Naive B cell (primary cell): Measurements from ENCODE around the gene IL33. TPM values are rescaled to one million over a fixed set of nuclear protein-coding genes. Genes with fewer than 3 reads are reported as not detected.

Experiments
- ATAC-seq, 2 donors: fragments of 150-1000 bp; cut with Tn5 transposase; 2 replicates each; pipeline ENCODE4 v1.10.0; 2021; ENCODE audit warnings: low read depth in 2 of 2, mild to moderate bottlenecking in 2 of 2, moderate library complexity in 2 of 2
- DNase-seq: peaks from one replicate; pipeline ENCODE4 v3.0.0; 2022
- H3K27ac Mint-ChIP-seq, 6 donors: one replicate each; pipeline ENCODE4 v1.8.0; 2020 to 2022; ENCODE audit warnings: mild to moderate bottlenecking in 6 of 6, mixed read lengths in 6 of 6, moderate library complexity in 5 of 6, inconsistent platforms in 2 of 6
- H3K27me3 Mint-ChIP-seq, 3 donors: one replicate each; pipeline ENCODE4 v1.8.0; 2021 to 2022; ENCODE audit warnings: mixed read lengths in 3 of 3, mild to moderate bottlenecking in 1 of 3
- H3K36me3 Mint-ChIP-seq, 2 donors: one replicate each; pipeline ENCODE4 v1.8.0; 2020 to 2022; ENCODE audit warnings: mixed read lengths in 2 of 2, inconsistent platforms in 1 of 2, mild to moderate bottlenecking in 1 of 2
- H3K4me1 Mint-ChIP-seq, 3 donors: one replicate each; pipeline ENCODE4 v1.8.0; 2020 to 2022; ENCODE audit warnings: mixed read lengths in 3 of 3, inconsistent platforms in 1 of 3, mild to moderate bottlenecking in 1 of 3, moderate library complexity in 1 of 3
- H3K4me3 Mint-ChIP-seq, 8 donors: one replicate each; pipeline ENCODE4 v1.8.0; 2020 to 2022; ENCODE audit warnings: mild to moderate bottlenecking in 8 of 8, mixed read lengths in 8 of 8, moderate library complexity in 8 of 8, inconsistent platforms in 2 of 8
- H3K9me3 Mint-ChIP-seq, 7 donors: one replicate each; pipeline ENCODE4 v1.8.0; 2020 to 2022; ENCODE audit warnings: mixed read lengths in 7 of 7, mild to moderate bottlenecking in 5 of 7, inconsistent platforms in 2 of 7, moderate library complexity in 1 of 7
- polyA plus RNA-seq, 6 donors: library from polyadenylated mRNA; unstranded; fragments of 300-500 nt; fragmentation: Illumina TruSeq; gene quantifications; one replicate each; pipeline ENCODE4 v1.2.3, GENCODE V29; 2021; ENCODE audit warnings: low read depth in 6 of 6

Gene IL33
- polyA plus RNA-seq, 6 donors from 2014 or later, result not detected

DNA sequence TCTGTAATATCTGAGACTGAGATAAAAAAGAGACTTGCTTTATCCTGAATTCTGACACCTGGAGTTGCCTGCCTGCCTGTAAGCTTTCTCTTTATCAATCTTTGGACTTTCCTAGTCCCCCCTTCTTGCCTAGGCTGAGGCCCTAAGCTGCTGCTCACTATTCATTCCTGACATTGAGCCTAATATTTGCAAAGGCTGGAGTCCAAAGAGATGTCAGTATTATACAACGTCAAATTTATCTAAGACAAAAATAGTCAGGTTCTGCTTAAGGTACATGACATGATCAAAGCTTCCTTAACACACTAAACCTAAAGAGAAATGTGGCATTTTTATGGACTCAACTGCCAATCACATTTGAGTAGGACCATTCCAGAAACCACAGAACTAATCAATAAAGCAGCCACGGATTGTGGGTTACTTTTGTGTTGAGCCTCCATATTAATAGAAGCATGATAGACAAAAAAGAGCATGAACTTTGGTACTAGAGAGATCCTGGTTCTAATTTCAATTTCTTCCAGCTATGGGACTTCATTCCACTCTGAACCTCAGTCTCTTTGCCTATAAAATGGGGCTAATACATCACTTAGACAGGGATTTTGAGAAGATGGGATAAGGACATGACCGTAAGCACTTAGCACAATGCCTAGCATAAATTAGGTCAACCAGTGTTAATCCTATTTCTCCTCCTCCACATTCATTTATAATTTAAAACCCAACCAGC is 56.1 kb downstream of the IL33 start:
- DNase-seq (no peak), ATAC-seq (no peak)
- H3K4me1 Mint-ChIP-seq, result no peaks in the 10 kb centered on the region
- H3K27me3 Mint-ChIP-seq, result peaks cover 15 to 33% (median 31%) of the 10 kb centered on the region in 3 donors
- no peak overlapping the region for H3K27ac Mint-ChIP-seq
- no peak overlapping the region for H3K4me3 Mint-ChIP-seq
- peaks cover 0 to 6% of the 10 kb centered on the region in 2 donors for H3K36me3 Mint-ChIP-seq
- H3K9me3 Mint-ChIP-seq, result peaks cover 0 to 3% (median 0%) of the 10 kb centered on the region in 7 donors

DNA sequence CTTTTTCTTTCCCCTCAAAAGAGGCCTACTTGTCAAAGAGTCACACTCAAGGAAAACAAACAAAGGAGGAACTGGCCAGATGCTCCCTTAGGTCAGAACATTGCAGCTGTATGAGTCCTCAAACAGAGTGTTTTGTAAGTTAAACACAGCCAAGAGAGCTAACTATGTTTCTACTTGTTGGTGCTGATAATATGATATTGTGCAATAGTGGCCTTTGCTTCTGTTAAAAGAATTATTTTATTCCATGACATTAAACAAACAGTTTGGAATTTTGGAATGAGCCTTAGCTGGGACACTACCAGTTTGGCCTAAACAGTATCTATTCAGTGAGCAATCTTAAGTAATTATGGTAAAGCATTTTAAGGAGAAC is 56.6 kb downstream of the IL33 start:
- Mint-ChIP-seq H3K36me3 (peaks cover 0 to 6% of the 10 kb centered on the region in 2 donors), H3K27me3 (peaks cover 15 to 31% (median 27%) of the 10 kb centered on the region in 3 donors), H3K27ac (no peak overlapping the region), H3K9me3 (no peaks in the 10 kb centered on the region), H3K4me3 (no peak overlapping the region), H3K4me1 (no peaks in the 10 kb centered on the region)
- DNase-seq, result no peak
- no peak for ATAC-seq

DNA sequence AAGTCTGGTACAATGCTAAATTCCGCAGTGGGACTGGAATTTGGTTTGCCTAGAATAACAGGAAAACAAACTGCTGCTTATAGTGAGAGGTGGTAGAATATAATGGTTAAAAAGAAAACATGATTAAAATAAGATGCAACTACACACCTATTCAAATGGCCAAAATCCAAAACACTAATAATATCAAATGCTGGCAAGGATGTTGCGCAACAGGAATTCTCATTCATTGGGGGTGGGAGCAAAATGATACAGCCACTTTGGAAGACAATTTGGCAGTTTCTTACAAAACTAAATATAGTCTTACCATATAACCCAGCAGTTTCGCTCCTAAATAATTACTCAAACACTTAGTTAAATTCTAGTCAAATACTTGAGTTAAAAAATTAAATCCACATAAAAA is 61.8 kb downstream of the IL33 start:
- Mint-ChIP-seq H3K9me3 (no peaks in the 10 kb centered on the region), H3K27me3 (peaks cover 0 to 5% (median 0%) of the 10 kb centered on the region in 3 donors), H3K4me3 (no peak overlapping the region), H3K27ac (no peak overlapping the region), H3K36me3 (no peaks in the 10 kb centered on the region), H3K4me1 (no peaks in the 10 kb centered on the region)
- DNase-seq (no peak), ATAC-seq (no peak)

DNA sequence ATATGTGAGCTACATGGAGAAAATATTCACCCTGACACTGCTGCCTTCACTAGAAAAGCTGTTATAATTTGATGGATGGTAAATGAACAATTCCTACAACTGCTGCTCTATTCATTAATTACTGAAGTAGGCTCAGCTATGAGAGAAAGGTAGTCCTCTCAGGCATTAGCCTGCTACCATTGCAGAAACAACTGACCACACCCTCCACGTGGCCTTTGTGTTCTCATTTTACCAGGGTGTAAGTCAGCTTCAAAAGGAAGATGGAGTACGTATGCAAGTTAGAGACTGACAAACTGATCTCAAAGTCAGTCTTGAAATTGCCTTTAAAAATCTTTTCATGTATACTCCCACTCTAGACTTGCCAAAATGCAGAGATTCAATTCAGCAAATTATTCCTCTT is 86.3 kb downstream of the IL33 start:
- no peak overlapping the region for H3K4me3 Mint-ChIP-seq
- peaks cover 4 to 13% (median 10%) of the 10 kb centered on the region in 3 donors for H3K27me3 Mint-ChIP-seq
- ATAC-seq, result no peak
- no peak for DNase-seq
- H3K4me1 Mint-ChIP-seq, result no peaks in the 10 kb centered on the region
- H3K36me3 Mint-ChIP-seq, result no peaks in the 10 kb centered on the region
- peaks cover 0 to 14% (median under 1%) of the 10 kb centered on the region in 7 donors for H3K9me3 Mint-ChIP-seq
- H3K27ac Mint-ChIP-seq, result no peak overlapping the region

DNA sequence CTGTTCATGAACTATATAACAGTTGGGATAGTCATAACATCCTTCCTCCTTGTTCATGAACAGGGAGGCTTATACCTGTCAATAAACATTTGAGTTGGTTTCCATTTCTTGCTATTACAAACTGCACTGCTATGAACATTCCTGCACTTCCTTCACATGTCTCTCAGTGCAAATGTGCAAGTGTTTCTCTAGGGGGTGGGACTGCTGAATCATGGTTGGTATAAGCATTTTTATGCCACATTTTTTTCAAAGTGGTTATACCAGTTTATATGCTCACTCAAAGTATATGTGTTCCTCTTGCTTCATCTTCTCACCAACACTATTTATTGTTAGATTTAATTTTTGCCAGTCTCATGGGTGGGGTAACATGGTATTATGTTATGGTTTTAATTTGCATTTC is 86.8 kb downstream of the IL33 start:
- no peak for ATAC-seq
- H3K9me3 Mint-ChIP-seq, result peaks cover 0 to 13% (median 0%) of the 10 kb centered on the region in 7 donors
- H3K4me1 Mint-ChIP-seq, result no peaks in the 10 kb centered on the region

DNA sequence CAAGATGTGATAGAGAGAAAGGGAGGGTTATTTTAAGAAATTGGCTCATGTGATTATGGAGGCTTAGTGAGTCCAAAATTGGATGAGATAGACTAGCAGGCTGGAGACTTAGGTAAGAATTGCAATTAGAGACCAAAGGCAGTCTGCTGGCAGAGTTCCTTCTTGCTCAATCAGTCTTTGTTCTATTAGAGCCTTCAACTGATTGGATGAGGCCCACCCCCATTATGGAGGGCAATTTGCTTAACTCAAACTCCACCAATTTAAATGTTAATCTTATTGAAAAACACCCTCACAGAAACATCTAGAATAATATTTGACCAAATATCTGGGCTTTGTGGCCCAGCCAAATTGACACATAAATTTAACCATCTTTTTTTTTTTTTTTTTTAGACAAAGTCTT is 88.6 kb downstream of the IL33 start:
- no peak for DNase-seq
- Mint-ChIP-seq H3K9me3 (peaks cover 0 to 4% (median 0%) of the 10 kb centered on the region in 7 donors), H3K4me1 (peaks cover 0 to 3% (median 0%) of the 10 kb centered on the region in 3 donors), H3K36me3 (no peaks in the 10 kb centered on the region), H3K4me3 (no peak overlapping the region), H3K27me3 (peaks cover 4 to 17% (median 11%) of the 10 kb centered on the region in 3 donors), H3K27ac (no peak overlapping the region)
- ATAC-seq, result no peak

More for the DNA sequence above, 86.8 kb downstream of the IL33 start:
- no peak for DNase-seq
- Mint-ChIP-seq H3K27ac (no peak overlapping the region), H3K36me3 (no peaks in the 10 kb centered on the region), H3K27me3 (peaks cover 4 to 17% (median 11%) of the 10 kb centered on the region in 3 donors), H3K4me3 (no peak overlapping the region)

DNA sequence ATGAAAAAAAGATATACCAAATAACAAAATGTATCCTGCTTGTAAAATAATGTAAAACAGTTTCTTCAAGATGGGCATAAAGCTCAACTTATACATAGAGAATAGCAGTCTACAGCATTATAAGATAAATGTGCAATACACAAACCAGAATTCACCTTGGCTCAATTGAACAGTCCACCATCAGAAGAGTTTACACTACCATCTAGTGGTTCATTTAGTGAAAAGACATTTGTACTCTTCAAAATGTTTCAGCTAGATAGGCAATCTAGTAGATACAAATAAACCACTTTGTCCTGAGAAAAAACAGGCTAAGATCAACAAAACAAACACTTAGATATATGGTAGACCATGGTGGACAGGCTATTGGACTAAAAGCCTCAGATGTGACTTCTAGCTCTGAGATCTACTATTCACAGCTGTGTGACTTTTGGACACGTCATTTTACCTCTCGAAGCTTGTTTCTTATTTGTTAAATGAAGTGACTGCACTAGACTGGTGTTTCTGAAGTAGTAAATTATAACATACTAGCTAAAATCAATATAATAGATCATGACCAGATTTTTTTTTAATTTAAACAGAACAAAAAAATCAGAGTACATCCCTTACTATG is 90.5 kb downstream of the IL33 start:
- Mint-ChIP-seq H3K36me3 (no peaks in the 10 kb centered on the region), H3K4me1 (peaks cover 0 to 3% (median 0%) of the 10 kb centered on the region in 3 donors), H3K4me3 (no peak overlapping the region), H3K27ac (no peak overlapping the region), H3K9me3 (no peaks in the 10 kb centered on the region), H3K27me3 (peaks cover 4 to 17% (median 11%) of the 10 kb centered on the region in 3 donors)
- DNase-seq (no peak), ATAC-seq (no peak)

Other genes starting within 250 kb of the IL33 start
- gene RANBP6, start 200.2 kb upstream of the IL33 start, polyA plus RNA-seq, result 10 to 100 TPM; 16.4 to 22.8 (median 20.4) TPM
- gene TPD52L3, start 112.6 kb downstream of the IL33 start, polyA plus RNA-seq, result not detected
- 10 to 100 TPM in 5 of 6 donors, 1 to 10 TPM in 1; 7.2 to 52.4 (median 23.6) TPM for gene UHRF2, start 197.4 kb downstream of the IL33 start, polyA plus RNA-seq